Activated CD8-positive, alpha-beta memory T cell treated with anti-CD3 and anti-CD28 coated beads, Interleukin-2, amount 10 ng/mL, durations not matched to agents 7 days and 5 days (primary cell): Measurements from ENCODE around the gene MMP15. TPM values are rescaled to one million over a fixed set of nuclear protein-coding genes. Genes with fewer than 3 reads are reported as not detected.

ENCODE experiments used
- ATAC-seq: fragments of 150-1000 bp; cut with Tn5 transposase; one replicate; pipeline ENCODE4 v1.10.0; 2021; ENCODE audit warnings: moderate library complexity
- CTCF ChIA-PET: fragments of 350-600 bp; sonication (Branson Sonifier 250); formaldehyde crosslinking; loops from one replicate; lab custom pipeline; 2021; ENCODE audit warnings: antibody characterized with exemption; lab: Charles Lee
- DNase-seq: peaks from one replicate; pipeline ENCODE4 v3.0.0-alpha.2; 2020
- H3K27ac Mint-ChIP-seq: one replicate; pipeline ENCODE4 v1.8.0; 2021; ENCODE audit warnings: mild to moderate bottlenecking, mixed read lengths
- H3K27me3 Mint-ChIP-seq: one replicate; pipeline ENCODE4 v1.8.0; 2021; ENCODE audit warnings: mixed read lengths
- H3K36me3 Mint-ChIP-seq: one replicate; pipeline ENCODE4 v1.8.0; 2021; ENCODE audit warnings: mild to moderate bottlenecking, mixed read lengths
- H3K4me1 Mint-ChIP-seq: one replicate; pipeline ENCODE4 v1.8.0; 2021; ENCODE audit warnings: mixed read lengths
- H3K4me3 Mint-ChIP-seq: one replicate; pipeline ENCODE4 v1.8.0; 2021; ENCODE audit warnings: mild to moderate bottlenecking, moderate library complexity, mixed read lengths
- H3K9me3 Mint-ChIP-seq: one replicate; pipeline ENCODE4 v1.8.0; 2022; ENCODE audit warnings: low read depth, mixed read lengths
- total RNA-seq, 2 experiments: library from RNA; stranded (reverse); gene quantifications; one replicate each; pipeline ENCODE4 v1.2.3, GENCODE V29; 2021

The MMP15 gene
- total RNA-seq, 2 experiments from 2014 or later, result 0.75 to 1.1 TPM

DNA sequence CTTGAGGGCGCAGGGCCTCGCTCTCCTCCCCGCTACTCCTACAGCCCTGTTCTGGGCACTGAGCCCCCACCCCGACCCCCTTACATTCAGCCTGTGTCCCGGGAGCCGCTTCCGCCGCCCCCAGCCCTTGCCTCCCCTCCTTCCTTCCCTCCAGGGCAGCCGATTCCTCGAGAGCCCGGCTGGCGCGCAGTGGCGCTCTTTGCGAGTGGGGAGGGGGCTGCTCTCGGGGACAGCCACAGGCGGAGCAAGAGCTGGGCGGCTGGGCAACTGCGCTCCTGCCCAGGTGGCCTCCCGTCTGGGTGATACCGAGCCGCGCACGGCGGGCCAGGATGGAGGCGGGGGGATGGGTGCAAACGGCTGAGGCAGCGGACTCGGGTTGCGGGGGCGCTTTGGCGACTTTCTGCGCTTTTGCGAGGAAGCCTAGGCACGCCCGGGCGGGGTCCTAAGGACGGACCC, 1.2 kb downstream of the MMP15 start:
- H3K9me3 Mint-ChIP-seq, result no peaks in the 10 kb centered on the region
- no peak for DNase-seq
- peaks cover 19% of the 10 kb centered on the region for H3K27me3 Mint-ChIP-seq
- no peak overlapping the region for H3K27ac Mint-ChIP-seq
- CTCF ChIA-PET, result interaction anchor here (0.7 to 1.3 kb wide), 4 partner anchors 25 to 128 kb away, joined by 3 to 4 read pairs (median 3); partner anchors contain the start of gene CFAP20
- H3K36me3 Mint-ChIP-seq, result no peaks in the 10 kb centered on the region
- H3K4me1 Mint-ChIP-seq, result peaks cover 9% of the 10 kb centered on the region
- H3K4me3 Mint-ChIP-seq, result peak overlapping the region; percentile 38
- no peak for ATAC-seq

DNA sequence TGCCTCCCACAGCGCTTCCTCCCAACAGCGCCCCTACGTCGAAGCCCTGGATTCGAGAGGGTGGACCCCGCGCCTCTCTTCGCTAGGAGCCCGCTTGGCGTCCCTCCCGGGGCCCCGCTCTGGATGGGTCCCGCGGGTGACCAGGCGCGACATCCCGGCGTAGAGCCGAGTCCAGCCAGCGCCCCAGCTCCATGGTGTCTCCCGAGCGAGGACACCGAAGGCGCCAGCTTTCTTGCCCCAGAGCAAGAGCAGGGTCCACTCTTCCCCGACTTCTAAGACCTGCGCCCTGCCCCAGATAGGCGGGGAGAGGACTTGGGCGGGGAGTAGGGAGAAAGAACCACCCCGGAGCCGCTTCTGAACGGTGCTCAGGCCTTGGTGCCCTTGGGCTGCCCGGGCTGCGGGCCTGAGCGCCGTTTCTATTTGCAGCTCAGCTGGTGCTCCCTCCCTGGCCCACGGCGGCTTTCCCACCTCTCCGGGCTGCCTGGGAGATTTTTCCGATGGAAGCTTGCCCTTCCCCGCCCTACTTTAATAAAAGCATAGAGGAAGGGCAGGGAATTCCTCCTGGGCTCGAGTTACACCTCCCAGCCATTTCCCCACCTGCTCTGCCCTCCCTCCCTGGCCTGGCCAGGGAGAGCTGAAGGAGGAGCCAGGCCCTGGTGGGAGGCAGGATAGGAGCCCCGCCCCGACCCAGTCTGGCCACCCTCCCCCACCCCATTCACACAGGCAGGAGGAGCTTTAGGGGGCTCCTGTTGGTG, 1.8 kb downstream of the MMP15 start:
- DNase-seq, result no peak
- H3K4me3 Mint-ChIP-seq, result no peak overlapping the region
- ATAC-seq, result no peak
- H3K4me1 Mint-ChIP-seq, result peaks cover 9% of the 10 kb centered on the region
- no peaks in the 10 kb centered on the region for H3K36me3 Mint-ChIP-seq
- no peak overlapping the region for H3K27ac Mint-ChIP-seq
- CTCF ChIA-PET, result interaction anchor here (1.0 to 1.9 kb wide), 3 partner anchors 25 to 507 kb away, joined by 3 to 6 read pairs (median 3); no protein-coding TSS in a partner anchor
- no peaks in the 10 kb centered on the region for H3K9me3 Mint-ChIP-seq
- peaks cover 19% of the 10 kb centered on the region for H3K27me3 Mint-ChIP-seq

DNA sequence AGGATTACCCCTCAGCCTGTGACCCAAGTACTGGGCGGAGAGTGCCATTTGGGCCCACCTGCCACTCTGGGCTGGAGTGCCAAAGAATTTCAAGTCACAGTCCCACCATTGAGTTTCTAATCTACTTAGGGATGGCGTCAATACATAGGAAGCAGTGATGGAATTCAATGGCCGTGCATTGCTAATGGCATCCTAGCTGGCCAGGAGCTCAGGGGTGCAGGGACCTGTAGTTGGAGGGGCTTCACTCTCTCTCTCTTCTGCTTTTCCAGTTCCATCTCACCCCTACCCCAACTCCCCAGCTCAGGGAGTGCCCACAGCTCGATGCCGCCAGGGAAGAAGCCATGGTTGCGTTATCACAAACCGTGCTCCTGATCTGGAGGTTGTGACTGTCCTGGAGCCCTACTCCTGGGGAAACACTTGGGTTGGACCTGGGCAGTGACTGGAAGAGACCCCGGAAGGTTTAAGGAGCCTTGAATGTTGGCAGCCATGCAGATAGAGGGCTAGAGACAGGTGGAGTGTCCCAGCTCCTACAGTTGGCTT, 2.4 kb downstream of the MMP15 start:
- CTCF ChIA-PET, result interaction anchor here (0.6 to 1.9 kb wide), 3 partner anchors 8 to 508 kb away, joined by 3 to 6 read pairs (median 3); no protein-coding TSS in a partner anchor
- DNase-seq (no peak), ATAC-seq (no peak)
- Mint-ChIP-seq H3K27me3 (peaks cover 19% of the 10 kb centered on the region), H3K27ac (no peak overlapping the region), H3K36me3 (no peaks in the 10 kb centered on the region), H3K4me1 (peaks cover 9% of the 10 kb centered on the region), H3K9me3 (no peaks in the 10 kb centered on the region), H3K4me3 (no peak overlapping the region)

DNA sequence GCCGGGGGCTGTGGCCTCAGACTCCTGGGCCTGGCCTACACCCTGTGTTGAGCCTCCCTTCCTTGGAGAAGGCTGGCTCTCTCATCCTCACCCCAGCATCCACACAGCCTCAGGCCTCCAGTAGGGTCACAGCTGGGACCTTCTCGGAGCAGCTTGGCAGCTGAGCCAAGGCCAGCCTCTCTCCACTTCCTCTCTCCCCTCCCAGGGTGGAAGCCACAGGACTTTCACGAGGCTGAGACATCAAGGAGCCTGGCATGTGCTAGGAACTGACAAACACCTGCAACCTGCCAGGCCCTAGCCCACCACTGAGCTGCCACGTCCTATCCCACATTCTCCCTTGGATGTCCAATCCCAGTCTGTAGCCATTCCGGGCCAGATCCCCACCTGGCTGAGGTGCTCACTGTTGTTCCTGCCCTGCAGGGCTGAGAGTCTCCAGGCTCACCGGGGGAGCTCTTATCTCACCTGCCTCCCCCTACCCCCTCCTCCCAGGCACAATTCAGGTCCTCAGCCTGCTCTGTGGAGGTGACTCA, 3.1 kb downstream of the MMP15 start:
- H3K4me1 Mint-ChIP-seq, result peaks cover 9% of the 10 kb centered on the region
- peaks cover 19% of the 10 kb centered on the region for H3K27me3 Mint-ChIP-seq
- CTCF ChIA-PET, result interaction anchor here (0.6 to 1.9 kb wide), 3 partner anchors 9 to 509 kb away, joined by 3 to 6 read pairs (median 3); no protein-coding TSS in a partner anchor
- H3K27ac Mint-ChIP-seq, result no peak overlapping the region
- H3K9me3 Mint-ChIP-seq, result no peaks in the 10 kb centered on the region
- DNase-seq (no peak), ATAC-seq (no peak)
- no peak overlapping the region for H3K4me3 Mint-ChIP-seq
- H3K36me3 Mint-ChIP-seq, result no peaks in the 10 kb centered on the region

DNA sequence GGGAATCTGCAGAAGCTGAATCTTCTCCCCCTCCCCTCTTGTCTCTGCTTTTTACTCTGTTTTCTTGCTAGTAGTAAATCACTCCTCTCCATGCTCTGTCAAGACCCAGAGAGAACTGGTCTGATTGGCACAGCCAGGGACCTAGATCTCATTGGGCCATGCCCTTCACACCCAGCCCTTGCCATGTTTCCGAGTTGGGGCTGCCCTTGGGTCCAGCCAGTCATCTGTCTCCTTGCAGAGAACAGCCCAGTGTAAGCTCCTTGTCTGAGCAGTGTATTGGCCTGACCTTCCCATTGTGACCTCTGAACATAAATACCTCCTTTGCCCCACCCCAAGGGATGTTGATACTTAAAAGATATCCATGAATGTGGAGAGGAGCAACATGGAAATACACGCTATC, 3.9 kb downstream of the MMP15 start:
- H3K4me1 Mint-ChIP-seq, result peaks cover 9% of the 10 kb centered on the region
- no peaks in the 10 kb centered on the region for H3K9me3 Mint-ChIP-seq
- H3K27ac Mint-ChIP-seq, result no peak overlapping the region
- CTCF ChIA-PET, result interaction anchor here (1.9 kb wide), 1 partner anchor 67 kb away, joined by 6 read pairs; no protein-coding TSS in a partner anchor
- peaks cover 18% of the 10 kb centered on the region for H3K27me3 Mint-ChIP-seq
- no peak for ATAC-seq
- DNase-seq, result no peak
- no peak overlapping the region for H3K4me3 Mint-ChIP-seq
- no peaks in the 10 kb centered on the region for H3K36me3 Mint-ChIP-seq

DNA sequence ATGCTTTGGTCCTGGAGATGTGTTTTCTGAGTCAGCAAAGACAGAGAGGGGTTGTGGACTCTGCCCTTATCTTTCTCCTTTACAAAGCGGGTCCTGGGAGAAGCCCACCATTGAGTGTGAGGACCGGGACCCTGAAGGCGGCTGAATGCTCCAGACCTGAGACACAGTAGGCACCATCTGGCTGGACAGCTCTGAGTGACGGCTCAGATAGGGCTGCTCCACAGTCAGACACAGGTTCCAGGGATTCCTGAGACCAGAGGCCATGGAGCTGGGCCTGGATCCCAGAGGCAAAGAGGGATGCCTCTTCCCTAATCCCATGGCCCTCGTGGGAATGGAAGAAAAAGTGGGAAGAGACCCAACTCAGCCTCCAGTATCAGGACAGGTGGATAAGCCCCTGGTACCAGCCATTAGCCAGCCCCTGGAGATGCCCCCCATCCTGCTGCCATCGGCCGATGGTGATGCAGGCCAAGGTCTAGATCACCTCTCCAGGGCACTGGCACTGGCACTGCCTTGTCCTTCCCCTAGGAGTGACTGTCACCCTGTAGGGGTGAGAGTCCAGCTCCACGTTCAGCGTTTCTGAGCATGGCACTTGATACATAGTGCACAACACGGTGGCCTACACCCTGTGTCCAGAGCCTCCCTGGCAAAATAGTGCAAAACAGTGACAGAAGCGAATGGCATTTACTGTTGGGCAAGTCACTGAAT, 4.7 kb downstream of the MMP15 start:
- ATAC-seq (no peak), DNase-seq (no peak)
- Mint-ChIP-seq H3K27me3 (peaks cover 12% of the 10 kb centered on the region), H3K9me3 (no peaks in the 10 kb centered on the region), H3K27ac (no peak overlapping the region), H3K36me3 (no peaks in the 10 kb centered on the region), H3K4me1 (peaks cover 2% of the 10 kb centered on the region), H3K4me3 (no peak overlapping the region)
- CTCF ChIA-PET, result interaction anchor here (1.2 kb wide), 1 partner anchor 123 kb away, joined by 3 read pairs; no protein-coding TSS in a partner anchor

DNA sequence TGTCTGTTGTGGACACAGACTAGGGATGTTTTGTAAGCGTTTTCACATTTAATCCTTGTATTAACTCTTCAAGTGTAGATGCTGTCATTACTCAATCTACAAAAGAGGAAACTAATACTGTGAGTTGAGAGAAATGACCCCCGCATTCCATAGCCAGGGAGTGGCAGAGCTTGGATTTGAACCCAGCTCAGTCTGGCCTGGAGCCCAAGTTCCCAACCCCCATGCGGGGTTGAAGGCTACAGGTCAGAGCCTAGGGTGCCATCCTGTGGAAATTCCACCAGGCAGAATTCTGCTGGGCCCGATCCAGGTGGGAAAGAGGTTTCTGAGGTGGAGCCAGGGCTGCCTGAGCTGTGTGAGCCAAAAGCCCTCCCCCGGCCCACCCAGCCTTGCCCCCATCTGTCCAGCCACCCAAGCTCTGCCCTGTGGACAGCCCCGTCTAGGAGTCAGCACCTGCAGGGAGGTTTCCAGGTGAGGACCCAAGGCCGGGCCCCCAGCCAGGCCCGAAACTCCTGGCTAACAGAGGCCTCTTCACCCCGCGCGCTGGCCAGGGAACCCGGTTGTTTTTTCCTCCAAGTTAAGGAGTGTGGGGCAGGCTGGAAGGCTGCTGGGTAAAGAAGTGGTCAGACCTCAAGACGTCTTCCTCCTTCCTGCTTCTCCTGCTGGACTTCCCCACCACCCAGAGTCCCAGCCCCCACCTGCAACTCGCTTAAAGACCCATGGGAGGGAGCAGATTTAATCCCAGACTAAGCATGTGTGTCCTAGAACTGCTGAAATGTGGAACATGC, 5.7 kb downstream of the MMP15 start:
- DNase-seq (no peak), ATAC-seq (no peak)
- Mint-ChIP-seq H3K27ac (no peak overlapping the region), H3K27me3 (peaks cover 12% of the 10 kb centered on the region), H3K9me3 (no peaks in the 10 kb centered on the region), H3K4me1 (peaks cover 2% of the 10 kb centered on the region), H3K4me3 (no peak overlapping the region), H3K36me3 (no peaks in the 10 kb centered on the region)
- CTCF ChIA-PET, result interaction anchor here (1.2 kb wide), 1 partner anchor 124 kb away, joined by 3 read pairs; no protein-coding TSS in a partner anchor

DNA sequence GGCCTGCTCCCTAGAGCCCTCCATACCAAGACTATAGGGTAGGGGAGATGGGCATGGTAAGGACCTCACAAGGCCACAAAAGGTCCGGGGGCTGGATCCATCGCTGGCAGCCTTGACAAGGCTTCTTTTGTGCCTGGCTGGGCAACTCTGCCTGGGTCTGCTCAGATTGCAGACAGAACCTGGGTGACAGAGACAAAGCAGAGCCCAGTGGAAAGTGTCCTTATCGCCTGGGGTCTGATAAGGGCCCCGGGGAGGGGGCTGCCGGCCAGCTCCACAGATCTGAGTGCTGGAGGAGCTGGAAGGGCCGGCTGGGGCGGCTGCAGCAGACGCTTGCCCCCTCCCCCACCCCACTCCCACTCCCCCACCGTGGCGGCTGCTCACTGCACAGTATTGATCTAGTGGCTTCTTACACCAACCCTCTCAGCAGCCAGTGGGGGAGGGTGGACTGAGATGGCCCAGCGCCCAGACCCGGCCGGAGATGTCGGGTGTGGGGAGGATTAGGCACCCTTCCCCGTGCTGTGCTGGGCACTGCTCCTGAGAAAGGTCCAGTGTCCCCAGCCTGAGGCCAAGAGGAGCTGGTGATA, 7.2 kb downstream of the MMP15 start:
- no peaks in the 10 kb centered on the region for H3K36me3 Mint-ChIP-seq
- ATAC-seq (no peak), DNase-seq (no peak)
- H3K4me3 Mint-ChIP-seq, result no peak overlapping the region
- CTCF ChIA-PET, result interaction anchor here (0.9 to 1.7 kb wide), 3 partner anchors 9 to 89 kb away, joined by 3 to 6 read pairs (median 3); no protein-coding TSS in a partner anchor
- H3K4me1 Mint-ChIP-seq, result no peaks in the 10 kb centered on the region
- peaks cover 5% of the 10 kb centered on the region for H3K27me3 Mint-ChIP-seq
- no peak overlapping the region for H3K27ac Mint-ChIP-seq
- H3K9me3 Mint-ChIP-seq, result no peaks in the 10 kb centered on the region

DNA sequence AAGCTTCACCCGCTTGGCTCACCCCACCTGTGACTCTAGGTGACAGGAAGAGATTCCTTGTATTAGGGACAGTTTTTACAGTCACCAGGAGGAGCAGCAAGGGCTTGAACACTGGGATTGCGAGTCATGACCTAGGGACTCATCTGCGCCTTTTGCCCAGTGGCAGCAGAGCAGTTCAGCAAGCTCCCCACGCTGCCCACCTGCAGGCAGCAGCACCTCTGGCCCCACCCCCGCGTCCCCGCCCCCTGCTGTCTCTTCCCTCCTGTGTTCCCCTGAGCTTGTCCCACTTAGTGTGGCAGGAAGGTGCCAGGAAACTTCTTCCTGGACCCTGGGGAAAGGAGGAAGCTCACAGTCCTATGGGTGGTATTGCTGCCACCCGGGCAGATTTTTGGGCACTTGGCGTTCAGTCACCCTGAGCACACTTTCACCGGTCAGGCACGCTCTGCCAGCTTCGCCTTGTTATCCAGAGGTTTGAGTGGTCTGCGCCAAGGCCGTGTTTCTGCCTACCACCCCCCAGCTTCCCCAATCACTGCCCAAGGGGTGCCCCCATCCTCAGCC, 8.7 kb downstream of the MMP15 start:
- Mint-ChIP-seq H3K4me3 (no peak overlapping the region), H3K27ac (no peak overlapping the region), H3K4me1 (no peaks in the 10 kb centered on the region), H3K9me3 (no peaks in the 10 kb centered on the region), H3K27me3 (no peaks in the 10 kb centered on the region), H3K36me3 (no peaks in the 10 kb centered on the region)
- CTCF ChIA-PET, result interaction anchor here (1.0 to 1.7 kb wide), 3 partner anchors 64 to 93 kb away, joined by 3 to 6 read pairs (median 4); no protein-coding TSS in a partner anchor
- no peak for ATAC-seq
- DNase-seq, result no peak

DNA sequence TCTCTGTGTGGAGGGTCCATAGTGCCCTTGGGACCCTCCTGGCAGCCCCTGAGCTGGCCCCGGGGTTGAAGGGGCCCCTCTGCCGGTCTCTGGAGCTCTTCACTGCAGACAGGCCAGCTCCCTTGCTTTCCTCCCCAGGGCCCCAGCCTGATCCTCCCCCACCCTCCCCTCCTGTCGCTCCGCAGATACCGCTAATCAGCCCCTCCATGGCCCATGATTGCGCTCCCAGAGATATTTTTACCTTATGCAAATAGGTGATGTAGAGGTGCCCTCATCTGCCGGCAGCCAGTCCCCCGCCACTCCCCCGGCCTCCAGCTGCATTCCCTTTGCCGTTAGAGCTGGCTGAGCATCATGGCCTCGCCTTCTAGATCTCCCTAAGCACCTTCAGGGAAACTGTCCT, 9.2 kb downstream of the MMP15 start:
- H3K9me3 Mint-ChIP-seq, result no peaks in the 10 kb centered on the region
- ATAC-seq (no peak), DNase-seq (no peak)
- no peaks in the 10 kb centered on the region for H3K27me3 Mint-ChIP-seq
- H3K4me1 Mint-ChIP-seq, result no peaks in the 10 kb centered on the region
- no peaks in the 10 kb centered on the region for H3K36me3 Mint-ChIP-seq
- CTCF ChIA-PET, result interaction anchor here (0.5 to 1.7 kb wide), 4 partner anchors 9 to 93 kb away, joined by 3 to 6 read pairs (median 4); no protein-coding TSS in a partner anchor
- no peak overlapping the region for H3K4me3 Mint-ChIP-seq
- H3K27ac Mint-ChIP-seq, result no peak overlapping the region

DNA sequence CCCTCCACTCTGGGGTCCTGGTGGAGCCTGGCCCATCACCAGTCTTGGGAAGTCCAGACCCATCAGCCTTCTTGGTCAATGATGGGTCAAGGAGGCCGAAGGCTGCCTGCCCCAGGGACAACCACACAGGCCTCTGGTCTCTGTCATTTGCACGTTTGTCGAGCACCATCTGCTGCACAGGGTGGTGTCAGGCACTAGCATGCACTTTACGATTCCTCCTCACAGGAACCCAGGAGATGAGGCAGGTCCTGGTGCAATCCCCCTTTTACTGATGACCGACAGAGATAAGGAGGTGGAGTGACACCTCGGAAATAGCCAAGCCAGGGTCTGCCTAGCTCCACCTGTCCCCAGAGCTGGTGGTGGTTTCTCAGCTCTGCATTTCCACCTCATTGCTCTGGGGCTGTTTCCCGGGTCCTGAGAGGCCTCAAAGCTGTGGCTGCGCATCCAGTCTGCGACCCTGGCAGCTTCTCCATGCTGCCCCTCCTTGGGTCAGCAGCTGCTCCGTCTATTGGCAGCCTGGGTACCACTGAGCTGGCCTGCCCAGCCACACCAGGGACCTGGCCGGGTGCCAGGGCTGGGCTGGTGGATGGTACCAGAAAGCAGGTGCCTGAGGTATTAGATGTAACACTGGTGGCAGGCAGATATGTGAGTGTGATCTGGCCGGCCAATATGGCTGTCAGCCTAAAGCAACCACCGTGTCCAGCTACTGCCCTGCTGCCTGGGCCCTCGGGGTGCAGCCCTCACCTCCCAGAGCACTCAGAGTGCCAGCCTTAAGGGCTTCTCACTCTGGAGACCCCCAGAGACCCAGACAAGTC, 10.0 kb downstream of the MMP15 start:
- H3K27ac Mint-ChIP-seq, result no peak overlapping the region
- H3K4me1 Mint-ChIP-seq, result no peaks in the 10 kb centered on the region
- H3K9me3 Mint-ChIP-seq, result no peaks in the 10 kb centered on the region
- no peak overlapping the region for H3K4me3 Mint-ChIP-seq
- CTCF ChIA-PET, result interaction anchor here (0.9 to 1.7 kb wide), 2 partner anchors 62 to 452 kb away, joined by 3 to 4 read pairs; no protein-coding TSS in a partner anchor
- H3K36me3 Mint-ChIP-seq, result no peaks in the 10 kb centered on the region
- H3K27me3 Mint-ChIP-seq, result no peaks in the 10 kb centered on the region
- DNase-seq, result no peak
- no peak for ATAC-seq
